ENCODE measurements around the gene B3GAT2.

DNA sequence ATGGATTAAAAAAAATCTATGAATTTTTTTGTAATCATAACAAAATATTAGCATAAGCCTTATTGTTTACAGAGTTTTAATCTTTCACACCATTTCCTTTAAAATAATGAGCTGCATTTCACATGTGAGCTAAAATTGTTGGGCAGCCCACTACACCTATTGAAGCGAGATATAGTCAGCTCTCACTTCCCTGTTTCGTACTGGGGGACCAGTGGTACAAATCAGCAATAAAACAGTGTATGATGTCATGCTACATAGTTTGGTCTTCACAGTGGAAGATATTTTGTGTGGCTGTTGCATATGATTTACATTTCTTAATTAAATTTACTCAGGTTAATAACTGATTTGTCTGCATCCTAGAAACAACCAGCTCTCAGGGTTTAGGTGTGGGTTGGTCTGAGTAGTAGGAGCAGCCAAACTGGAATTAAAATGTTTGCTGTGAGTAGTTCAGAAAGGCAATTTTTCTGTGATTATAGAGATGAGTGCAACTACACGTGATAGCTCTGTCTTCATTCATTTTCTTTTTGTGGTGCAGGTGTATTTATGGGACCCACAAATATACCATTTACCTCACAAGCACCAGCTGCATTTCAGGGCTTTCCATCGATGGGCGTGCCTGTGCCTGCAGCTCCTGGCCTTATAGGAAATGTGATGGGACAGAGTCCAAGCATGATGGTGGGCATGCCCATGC lies 99.3 kb downstream of the B3GAT2 start:
- TF ChIP-seq, protein P1, sequence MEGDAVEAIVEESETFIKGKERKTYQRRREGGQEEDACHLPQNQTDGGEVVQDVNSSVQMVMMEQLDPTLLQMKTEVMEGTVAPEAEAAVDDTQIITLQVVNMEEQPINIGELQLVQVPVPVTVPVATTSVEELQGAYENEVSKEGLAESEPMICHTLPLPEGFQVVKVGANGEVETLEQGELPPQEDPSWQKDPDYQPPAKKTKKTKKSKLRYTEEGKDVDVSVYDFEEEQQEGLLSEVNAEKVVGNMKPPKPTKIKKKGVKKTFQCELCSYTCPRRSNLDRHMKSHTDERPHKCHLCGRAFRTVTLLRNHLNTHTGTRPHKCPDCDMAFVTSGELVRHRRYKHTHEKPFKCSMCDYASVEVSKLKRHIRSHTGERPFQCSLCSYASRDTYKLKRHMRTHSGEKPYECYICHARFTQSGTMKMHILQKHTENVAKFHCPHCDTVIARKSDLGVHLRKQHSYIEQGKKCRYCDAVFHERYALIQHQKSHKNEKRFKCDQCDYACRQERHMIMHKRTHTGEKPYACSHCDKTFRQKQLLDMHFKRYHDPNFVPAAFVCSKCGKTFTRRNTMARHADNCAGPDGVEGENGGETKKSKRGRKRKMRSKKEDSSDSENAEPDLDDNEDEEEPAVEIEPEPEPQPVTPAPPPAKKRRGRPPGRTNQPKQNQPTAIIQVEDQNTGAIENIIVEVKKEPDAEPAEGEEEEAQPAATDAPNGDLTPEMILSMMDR (IDR thresholded peaks at IDR 0.05), result no peak
- TF ChIP-seq EZH2 (IDR thresholded peaks at IDR 0.05; ENCODE audit: borderline replicate concordance, insufficient read depth, low read depth, low read length, poor library complexity, severe bottlenecking), result no peak

Measured in B cell (primary cell).